Stomach (tissue), 9 donors: ENCODE measurements around the gene SLC16A2. TPM values are rescaled to one million over a fixed set of nuclear protein-coding genes. Genes with fewer than 3 reads are reported as not detected.

ENCODE experiments used
- DNase-seq, 2 donors: peaks; one replicate each; pipeline versions ENCODE4 v3.0.0 to v3.0.0-alpha.2; 2013 to 2019
- H3K27ac ChIP-seq, 5 donors: fragments of 200-600 bp in 4 of 5; sonication (generic) in 4 of 5; one replicate each; pipeline ENCODE4 v1.5.1; 2013 to 2019; ENCODE audit warnings: mild to moderate bottlenecking in 1 of 5, moderate library complexity in 1 of 5
- H3K27me3 ChIP-seq, 3 donors: fragments of 200-600 bp; sonication (generic); one replicate each; pipeline ENCODE4 v1.5.1; 2017 to 2019; ENCODE audit warnings: mixed run types in 1 of 3
- H3K36me3 ChIP-seq, 4 donors: fragments of 200-600 bp; sonication (generic); 1 replicate in 3 of 4; 2 replicates in 1 of 4; pipeline ENCODE4 v1.5.1; 2016 to 2019
- H3K4me1 ChIP-seq, 4 donors: fragments of 200-600 bp; sonication (generic); one replicate each; pipeline ENCODE4 v1.5.1; 2016 to 2019
- H3K4me3 ChIP-seq, 4 donors: fragments of 200-600 bp; sonication (generic) in 3 of 4; one replicate each; pipeline ENCODE4 v1.5.1; 2016 to 2019; ENCODE audit warnings: mild to moderate bottlenecking in 1 of 4
- H3K9me3 ChIP-seq, 4 donors: fragments of 200-600 bp; sonication (generic); one replicate each; pipeline ENCODE4 v1.5.1; 2016 to 2019
- EP300 ChIP-seq: sonication (generic); formaldehyde crosslinking; IDR thresholded peaks from one replicate; pipeline ENCODE4 v1.6.1; 2017; ENCODE audit warnings: antibody characterized with exemption
- POLR2A ChIP-seq, 4 donors: fragments of 450-650 bp; IDR thresholded peaks; one replicate each; pipeline ENCODE4 v1.6.1; 2016; ENCODE audit warnings: antibody characterized with exemption in 4 of 4, control low read depth in 2 of 4, mild to moderate bottlenecking in 1 of 4, moderate library complexity in 1 of 4
- POLR2AphosphoS5 ChIP-seq, 3 donors: sonication (generic); formaldehyde crosslinking; IDR thresholded peaks; one replicate each; pipeline ENCODE4 v1.6.1; 2016; ENCODE audit warnings: antibody characterized with exemption in 3 of 3
- WGBS, 5 donors: extraction: QIAGEN DNeasy Blood & Tissue Kit in 3 of 5; methylation state at CpG; one replicate each; pipeline versions ENCODE4 v1.1.5 to v1.1.7; 2013 to 2018; 5-methylcytosine and 5-hydroxymethylcytosine counted together
- intact Hi-C: fragments of 100-400 bp; cut with DNase I; formaldehyde crosslinking; loops from one replicate; pipeline ENCODE4 v1.15.1; 2023; ENCODE audit warnings: low total_unique reads
- polyA plus RNA-seq, 3 donors: library from polyadenylated mRNA; stranded (reverse); fragments of 200-250 nt; gene quantifications; one replicate each; pipeline ENCODE4 v1.2.3, GENCODE V29; 2013
- total RNA-seq, 5 donors: library from RNA; depleted of rRNA; stranded (reverse); fragments of >200 nt; gene quantifications; one replicate each; pipeline versions ENCODE4 v1.1.0 to v1.2.3, GENCODE V29; 2014 to 2016
- TF ChIP-seq, protein P1 (sequence below), 7 experiments: fragments of 450-650 bp in 4 of 7; fragments of 200-600 bp in 3 of 7; sonication (generic) in 3 of 7; IDR thresholded peaks; one replicate each; pipeline ENCODE4 v1.5.1; 2016 to 2019; ENCODE audit warnings: antibody characterized with exemption in 7 of 7, control low read depth in 2 of 7, mild to moderate bottlenecking in 1 of 7
- donor health status: healthy with polysubstance abuse.
- donor health status: Bipolar disorder and iron deficiency.
- donor health status: healthy.

SLC16A2 gene
- total and polyA plus RNA-seq, 8 donors = 0.29 to 4.4 (median 2.4) TPM; not detected in 1

DNA sequence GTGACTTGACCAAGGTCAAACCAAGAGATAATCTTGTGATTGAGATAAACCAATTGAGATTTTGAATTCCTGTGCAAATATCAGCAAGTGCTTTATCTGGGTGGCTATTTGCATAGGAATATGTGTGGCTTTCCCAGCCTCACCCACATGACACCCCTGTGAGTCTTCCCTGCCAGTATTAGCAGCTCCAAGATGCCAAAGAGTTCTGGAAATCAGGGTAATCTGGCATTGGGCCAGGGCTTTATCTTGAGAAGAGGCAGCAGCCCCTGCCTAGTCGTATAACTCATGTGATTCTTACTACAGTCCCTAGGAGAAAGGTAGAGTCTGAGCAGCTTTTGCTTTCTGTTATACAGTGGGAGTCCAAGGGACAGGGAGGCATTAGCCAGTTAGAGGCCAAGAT, 105.5 kb downstream of the SLC16A2 start:
- Histone ChIP-seq H3K9me3 (no peaks in the 10 kb centered on the region), H3K4me3 (no peak overlapping the region), H3K4me1 (peaks cover 0 to 4% (median 0%) of the 10 kb centered on the region in 4 donors), H3K27ac (no peak overlapping the region), H3K36me3 (peaks cover 0 to 9% (median 2%) of the 10 kb centered on the region in 4 donors), H3K27me3 (no peaks in the 10 kb centered on the region)
- 21 to 40% (median 38%) methylated on average over 1 of the region's 1 CpG for WGBS, 5 donors
- intact Hi-C loops = no loop called here
- no peak for DNase-seq
- TF ChIP-seq POLR2AphosphoS5 (IDR thresholded peaks at IDR 0.05) = no peak
- TF ChIP-seq EP300 = no peak
- TF ChIP-seq, protein P1, sequence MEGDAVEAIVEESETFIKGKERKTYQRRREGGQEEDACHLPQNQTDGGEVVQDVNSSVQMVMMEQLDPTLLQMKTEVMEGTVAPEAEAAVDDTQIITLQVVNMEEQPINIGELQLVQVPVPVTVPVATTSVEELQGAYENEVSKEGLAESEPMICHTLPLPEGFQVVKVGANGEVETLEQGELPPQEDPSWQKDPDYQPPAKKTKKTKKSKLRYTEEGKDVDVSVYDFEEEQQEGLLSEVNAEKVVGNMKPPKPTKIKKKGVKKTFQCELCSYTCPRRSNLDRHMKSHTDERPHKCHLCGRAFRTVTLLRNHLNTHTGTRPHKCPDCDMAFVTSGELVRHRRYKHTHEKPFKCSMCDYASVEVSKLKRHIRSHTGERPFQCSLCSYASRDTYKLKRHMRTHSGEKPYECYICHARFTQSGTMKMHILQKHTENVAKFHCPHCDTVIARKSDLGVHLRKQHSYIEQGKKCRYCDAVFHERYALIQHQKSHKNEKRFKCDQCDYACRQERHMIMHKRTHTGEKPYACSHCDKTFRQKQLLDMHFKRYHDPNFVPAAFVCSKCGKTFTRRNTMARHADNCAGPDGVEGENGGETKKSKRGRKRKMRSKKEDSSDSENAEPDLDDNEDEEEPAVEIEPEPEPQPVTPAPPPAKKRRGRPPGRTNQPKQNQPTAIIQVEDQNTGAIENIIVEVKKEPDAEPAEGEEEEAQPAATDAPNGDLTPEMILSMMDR (IDR thresholded peaks at IDR 0.05) = no peak
- no peak for TF ChIP-seq POLR2A (IDR thresholded peaks at IDR 0.05)

DNA sequence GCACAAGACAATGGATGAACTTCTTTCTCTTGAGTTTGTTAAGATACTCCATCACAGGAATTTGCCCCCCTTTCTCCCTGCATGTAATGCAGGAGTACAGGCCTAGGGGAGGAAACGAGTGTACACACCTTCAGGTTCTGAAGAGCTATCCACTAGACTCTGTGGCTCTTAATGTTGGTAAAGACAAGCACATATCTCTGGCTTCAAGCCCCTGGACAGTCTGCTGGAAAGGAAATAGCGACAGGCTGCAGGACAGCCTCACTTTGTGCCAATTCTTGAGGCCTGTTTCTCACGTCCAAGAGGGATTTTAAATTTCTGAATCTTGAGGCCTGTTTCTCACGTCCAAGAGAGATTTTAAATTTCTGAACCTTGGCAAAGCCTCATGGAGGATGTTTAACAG, 106.1 kb downstream of the SLC16A2 start:
- TF ChIP-seq, protein P1 (IDR thresholded peaks at IDR 0.05) = no peak
- no peak for TF ChIP-seq POLR2A (IDR thresholded peaks at IDR 0.05)
- TF ChIP-seq POLR2AphosphoS5 (IDR thresholded peaks at IDR 0.05) = no peak
- no peak for TF ChIP-seq EP300
- H3K4me3 ChIP-seq = no peak overlapping the region
- WGBS, 5 donors = 47 to 83% (median 52%) methylated on average over 4 of the region's 4 CpGs
- peaks cover 0 to 9% (median 3%) of the 10 kb centered on the region in 4 donors for H3K36me3 ChIP-seq
- intact Hi-C loops = no loop called here
- no peaks in the 10 kb centered on the region for H3K27me3 ChIP-seq
- peaks cover 0 to 4% (median 0%) of the 10 kb centered on the region in 4 donors for H3K4me1 ChIP-seq
- DNase-seq = no peak
- no peaks in the 10 kb centered on the region for H3K9me3 ChIP-seq
- no peak overlapping the region for H3K27ac ChIP-seq

DNA sequence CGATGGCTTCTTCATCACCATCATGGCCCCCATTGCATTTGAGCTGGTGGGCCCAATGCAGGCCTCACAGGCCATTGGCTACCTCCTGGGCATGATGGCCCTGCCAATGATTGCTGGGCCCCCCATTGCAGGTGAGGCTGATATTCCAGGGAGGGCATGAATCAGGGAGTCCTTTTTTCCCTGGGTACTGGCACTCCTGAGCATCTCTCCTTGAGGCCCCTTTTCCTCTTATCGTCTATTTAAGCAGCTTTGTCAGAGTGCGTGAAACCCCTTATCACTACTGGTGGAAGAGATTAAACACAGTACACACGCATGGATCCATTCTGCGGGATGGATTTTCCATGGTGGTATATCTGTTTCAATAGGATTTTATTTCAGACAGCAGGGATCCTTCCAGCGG, 108.0 kb downstream of the SLC16A2 start:
- H3K9me3 ChIP-seq = no peaks in the 10 kb centered on the region
- no peaks in the 10 kb centered on the region for H3K27me3 ChIP-seq
- 87 to 98% (median 93%) methylated on average over 6 of the region's 6 CpGs for WGBS, 5 donors
- DNase-seq = no peak
- intact Hi-C loops = no loop called here
- H3K27ac ChIP-seq = no peak overlapping the region
- TF ChIP-seq, protein P1 (IDR thresholded peaks at IDR 0.05) = no peak
- TF ChIP-seq POLR2A (IDR thresholded peaks at IDR 0.05) (no peak), POLR2AphosphoS5 (IDR thresholded peaks at IDR 0.05) (no peak), EP300 (no peak)
- H3K4me3 ChIP-seq = no peak overlapping the region
- H3K36me3 ChIP-seq = peaks cover 0 to 9% (median 3%) of the 10 kb centered on the region in 4 donors
- peaks cover 0 to 4% (median 0%) of the 10 kb centered on the region in 4 donors for H3K4me1 ChIP-seq

DNA sequence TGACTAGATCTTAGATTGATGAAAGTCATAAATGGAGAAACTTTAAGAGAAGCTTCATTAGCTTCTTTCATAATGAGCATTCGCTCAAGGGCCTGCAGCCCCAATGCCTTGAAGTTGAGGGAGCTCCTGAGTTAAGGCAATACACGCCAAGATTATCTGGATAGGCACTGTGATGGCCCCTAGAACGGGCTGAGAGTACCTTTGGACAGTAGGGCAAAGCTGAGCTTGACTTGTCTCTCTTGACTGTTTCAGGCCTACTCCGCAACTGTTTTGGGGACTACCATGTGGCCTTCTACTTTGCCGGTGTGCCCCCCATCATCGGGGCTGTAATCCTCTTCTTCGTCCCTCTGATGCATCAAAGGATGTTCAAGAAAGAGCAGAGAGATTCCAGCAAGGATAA, 109.8 kb downstream of the SLC16A2 start:
- TF ChIP-seq POLR2A (IDR thresholded peaks at IDR 0.05) (no peak), EP300 (no peak), POLR2AphosphoS5 (IDR thresholded peaks at IDR 0.05) (no peak)
- TF ChIP-seq, protein P1 (IDR thresholded peaks at IDR 0.05) = no peak
- H3K4me3 ChIP-seq = no peak overlapping the region
- no peak overlapping the region for H3K27ac ChIP-seq
- no peaks in the 10 kb centered on the region for H3K9me3 ChIP-seq
- H3K27me3 ChIP-seq = no peaks in the 10 kb centered on the region
- peaks cover 0 to 10% (median 4%) of the 10 kb centered on the region in 4 donors for H3K4me1 ChIP-seq
- no peak for DNase-seq
- WGBS, 5 donors = 86 to 96% (median 90%) methylated on average over 5 to 7 of the region's 7 CpGs
- peaks cover 0 to 7% (median 2%) of the 10 kb centered on the region in 4 donors for H3K36me3 ChIP-seq
- intact Hi-C loops = no loop called here
